ENCODE measurements around the gene SPATS2. TPM values are rescaled to one million over a fixed set of nuclear protein-coding genes. Genes with fewer than 3 reads are reported as not detected.

The SPATS2 gene
- 51.9 TPM for total RNA-seq

DNA sequence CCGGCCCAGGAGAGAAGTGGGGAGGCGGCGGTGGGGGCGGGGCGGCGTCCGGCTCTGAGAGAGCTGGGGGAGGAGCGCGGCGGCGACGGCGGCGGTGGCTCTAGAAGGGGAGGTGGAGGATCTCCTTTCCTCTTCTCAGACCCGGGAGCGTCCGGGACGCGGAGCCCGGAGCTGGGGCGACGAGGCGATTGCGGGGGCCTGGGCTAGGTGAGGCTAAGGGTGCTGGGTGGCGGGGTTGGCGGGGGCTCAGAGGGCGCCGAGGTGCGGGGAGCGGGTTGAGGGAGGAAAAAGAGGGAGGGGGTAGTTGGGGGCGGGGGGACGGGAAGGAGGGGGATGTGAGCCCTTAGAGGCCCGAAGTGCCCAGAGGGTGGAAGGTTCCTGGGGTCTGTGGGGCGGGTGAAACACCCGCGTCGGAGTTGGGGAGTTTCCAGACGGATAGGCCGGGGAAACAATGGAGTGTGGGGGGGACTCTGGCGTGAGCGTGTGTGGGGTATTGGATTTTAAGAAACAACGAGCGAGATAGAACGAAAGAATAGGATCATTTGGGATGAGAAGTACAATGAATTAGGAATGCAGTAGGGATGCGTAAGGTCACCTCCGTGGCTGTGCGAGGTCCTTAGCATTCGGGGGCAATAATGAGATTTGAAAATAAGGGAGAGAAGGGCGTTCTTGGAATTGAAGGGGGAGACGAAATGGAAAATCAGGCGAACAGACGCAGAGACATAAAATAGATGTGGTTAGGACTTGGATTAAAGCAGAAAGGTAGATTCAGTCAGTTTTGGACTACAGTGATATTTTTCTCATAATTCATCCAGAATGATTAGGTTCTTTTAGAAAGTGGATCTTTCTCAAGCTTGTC lies at the start of gene SPATS2:
Gene SPATS2 (plus strand): TSS at position 82 of the 859 bp plus-strand sequence. CDS start 93,551 bp downstream, outside the sequence.

DNA sequence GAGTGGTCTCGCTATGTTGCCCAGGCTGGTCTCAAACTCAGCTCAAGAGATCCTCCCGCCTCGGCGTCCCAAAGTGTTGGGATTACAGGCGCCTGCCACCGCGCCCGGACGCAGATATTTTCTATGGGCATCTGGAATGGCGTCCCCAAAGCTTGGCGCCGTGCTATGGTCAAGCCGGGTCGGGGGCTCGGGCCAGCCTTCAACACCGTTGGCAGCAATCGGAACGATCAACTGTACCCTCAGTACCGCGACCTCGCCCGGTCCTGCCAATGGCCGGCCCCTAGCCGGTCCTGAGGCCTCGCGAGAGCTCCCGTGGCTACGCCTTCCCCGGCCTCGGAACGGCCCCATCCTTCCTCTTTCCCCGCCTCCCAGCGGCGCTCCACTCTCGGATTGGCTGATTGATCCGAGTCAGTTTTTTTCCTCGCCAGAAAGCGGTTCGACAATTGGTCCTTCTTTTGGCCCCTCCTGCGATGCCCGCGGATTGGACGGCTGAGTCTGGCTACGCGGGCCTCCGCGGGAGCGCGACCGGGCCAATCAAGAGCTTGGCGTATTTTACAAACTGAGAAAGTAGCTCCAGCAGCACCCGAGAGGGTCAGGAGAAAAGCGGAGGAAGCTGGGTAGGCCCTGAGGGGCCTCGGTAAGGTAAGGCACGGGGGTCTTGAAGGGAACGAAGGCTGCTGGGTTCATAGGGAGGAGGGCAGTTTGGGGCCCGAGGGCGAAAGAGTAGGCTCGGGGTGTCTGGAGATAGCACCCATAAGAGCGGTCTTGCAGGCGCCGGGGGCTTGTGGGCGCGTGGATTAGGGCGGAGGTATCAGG lies 44.3 kb upstream of the SPATS2 start, which contains the start of gene TROAP:
Gene TROAP (plus strand): TSS at position 548 of the 816 bp plus-strand sequence. CDS start 354 bp downstream, outside the sequence.

GRCh38 chr12:49336645-49337584 lies 30.3 kb upstream of the SPATS2 start, which contains the start of gene C1QL4:
TSS of gene C1QL4 (minus strand) at chr12:49337188. CDS start at chr12:49336477, 711 bp downstream.

GRCh38 chr12:49346659-49347310 lies 20.5 kb upstream of the SPATS2 start, which contains the start of gene DNAJC22:
TSS of gene DNAJC22 (plus strand) at chr12:49346888. CDS start at chr12:49348873, 1,985 bp downstream.

GRCh38 chr12:49538510-49539403 lies 171.5 kb downstream of the SPATS2 start, which contains the start of gene KCNH3:
TSS of gene KCNH3 (plus strand) at chr12:49539030. CDS start at chr12:49539417, 387 bp downstream.

DNA sequence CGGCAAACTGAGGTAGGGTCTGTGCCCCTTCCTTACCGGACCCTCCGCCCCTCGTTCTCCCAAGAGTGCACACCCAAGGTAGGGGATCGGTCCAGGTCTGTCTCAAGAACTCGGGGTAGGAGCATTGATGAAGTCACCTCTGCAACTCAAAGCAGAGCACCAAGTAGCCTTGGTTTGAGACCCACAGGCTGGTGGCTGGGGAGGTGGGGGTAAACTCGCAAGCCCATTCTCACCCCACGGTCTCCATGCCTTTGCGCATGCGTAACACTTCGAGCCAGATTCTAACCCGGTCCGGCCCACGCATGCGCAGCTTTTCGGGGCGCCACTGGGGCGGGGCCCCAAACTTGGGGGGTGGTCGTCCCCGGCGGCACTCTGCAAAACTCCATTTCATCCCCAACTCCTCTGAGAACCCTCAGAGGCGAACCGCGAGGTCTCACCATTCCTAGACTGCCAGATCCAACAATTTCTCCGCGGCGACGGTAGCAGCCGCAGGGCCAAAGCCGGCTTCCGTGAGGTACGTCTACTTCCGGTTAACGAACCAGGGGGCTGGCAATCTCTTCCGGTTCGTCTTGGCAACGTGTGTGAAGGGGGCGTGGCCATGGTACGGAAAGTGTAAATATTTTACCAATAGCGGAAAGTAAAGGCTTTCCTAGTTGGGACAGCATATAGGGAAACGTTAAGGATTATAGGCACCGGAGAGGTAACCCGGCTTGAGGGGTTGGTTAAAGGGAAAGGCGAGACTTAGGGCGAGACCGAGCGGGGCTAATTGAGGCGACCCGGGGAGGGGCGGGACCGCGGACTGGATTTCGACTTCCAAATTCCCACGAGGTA lies 200.6 kb downstream of the SPATS2 start, which contains the start of gene MCRS1:
Gene MCRS1 (minus strand): TSS at position 532 of the 831 bp plus-strand sequence. CDS start 1,411 bp downstream, outside the sequence.

Small RNAs within 50 kb of the gene (small RNA-seq; reads per million reads assigned to genes)
- gene AC125611.1: not detected

Other genes with a start within 250 kb of the SPATS2 start
- 2,098 TPM for gene TUBA1B, start 236.1 kb upstream of the SPATS2 start, total RNA-seq
- gene TUBA1A, start 178.4 kb upstream of the SPATS2 start, total RNA-seq: 10,429 TPM
- 26.3 TPM for gene TUBA1C, start 102.4 kb upstream of the SPATS2 start, total RNA-seq
- gene PRPH, start 72.3 kb upstream of the SPATS2 start, total RNA-seq: 1.4 TPM
- gene TROAP, start 44.2 kb upstream of the SPATS2 start, total RNA-seq: 6.5 TPM
- gene C1QL4, start 30.3 kb upstream of the SPATS2 start, total RNA-seq: 3.5 TPM
- gene DNAJC22, start 20.6 kb upstream of the SPATS2 start, total RNA-seq: 0.92 TPM
- gene KCNH3, start 171.6 kb downstream of the SPATS2 start, total RNA-seq: 9.2 TPM
- 37.8 TPM for gene MCRS1, start 200.7 kb downstream of the SPATS2 start, total RNA-seq
- gene FAM186B, start 238.2 kb downstream of the SPATS2 start, total RNA-seq: not detected